Activated CD4-positive, alpha-beta T cell treated with anti-CD3 and anti-CD28 coated beads for 24 hours (primary cell): ENCODE results near the gene RAD51B.
"Not testable (repeated sequence)": the region's sequence is repeated elsewhere in the genome, so short reads cannot be mapped to it uniquely, and the experiment has no call there.

Experiments used
- DNase-seq, 2 donors: peaks; one replicate each; pipeline ENCODE4 v3.0.0-alpha.2; 2020; ENCODE audit warnings: low read depth in 2 of 2

RAD51B gene

DNA sequence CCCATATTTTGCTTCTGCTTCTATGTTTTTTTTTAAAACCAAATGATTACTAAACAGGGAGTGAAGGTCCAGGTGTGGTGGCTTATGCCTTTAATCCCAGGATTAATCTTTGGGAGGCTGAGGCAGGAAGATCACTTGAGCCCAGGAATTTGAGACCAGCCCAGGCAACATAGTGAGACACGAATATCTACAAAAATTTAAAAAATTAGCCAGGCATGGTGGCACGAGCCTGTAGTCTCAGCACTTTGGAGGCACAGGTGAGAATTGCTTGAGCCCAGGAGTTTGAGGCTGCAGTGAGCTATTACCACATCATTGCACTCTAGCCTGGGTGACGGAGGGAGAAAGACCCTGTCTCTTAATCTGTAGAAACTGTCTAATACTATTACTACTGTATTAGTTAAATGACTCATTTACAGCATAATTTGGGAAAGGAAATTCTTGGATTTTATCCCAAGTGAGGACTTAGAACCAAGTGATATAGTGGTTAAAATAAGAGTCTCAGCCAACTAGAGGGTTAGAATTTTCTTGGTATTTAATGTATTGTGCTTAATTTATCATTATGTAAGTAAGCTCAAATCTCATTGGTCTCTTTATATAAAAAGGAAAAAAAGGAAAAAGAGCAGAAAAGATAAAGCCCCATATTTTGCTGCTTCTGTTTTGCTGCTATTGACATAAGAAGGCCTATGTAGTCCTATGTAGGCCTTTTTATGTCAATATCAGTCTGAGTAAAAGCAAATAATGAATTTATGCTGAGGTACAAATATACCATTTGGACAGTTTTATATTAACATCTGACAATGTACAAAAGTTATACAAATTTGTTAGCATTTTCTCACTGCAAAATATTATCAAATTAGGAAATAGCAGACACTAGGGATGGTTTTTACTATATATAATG lies 163.4 kb downstream of the RAD51B start:
- DNase-seq = no peak

DNA sequence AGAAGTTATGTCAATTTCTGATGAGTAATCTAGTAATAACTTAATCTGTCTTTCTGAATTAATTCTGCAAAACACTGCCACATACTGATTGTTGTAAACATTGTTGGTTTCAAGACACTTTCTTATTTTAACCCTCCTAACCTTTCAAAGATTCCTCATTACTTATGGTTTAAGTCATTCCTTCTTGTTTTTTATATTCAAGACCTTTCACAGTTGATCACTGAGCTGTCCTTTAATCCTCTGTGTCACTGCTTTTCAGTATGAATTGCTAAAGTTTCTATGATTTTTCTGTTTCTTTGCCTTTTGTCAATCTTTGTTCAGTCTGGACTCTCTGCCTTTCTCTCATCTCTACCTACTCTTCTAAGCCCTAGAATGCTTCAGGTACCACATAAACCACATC lies 164.7 kb downstream of the RAD51B start:
- DNase-seq = no peak

DNA sequence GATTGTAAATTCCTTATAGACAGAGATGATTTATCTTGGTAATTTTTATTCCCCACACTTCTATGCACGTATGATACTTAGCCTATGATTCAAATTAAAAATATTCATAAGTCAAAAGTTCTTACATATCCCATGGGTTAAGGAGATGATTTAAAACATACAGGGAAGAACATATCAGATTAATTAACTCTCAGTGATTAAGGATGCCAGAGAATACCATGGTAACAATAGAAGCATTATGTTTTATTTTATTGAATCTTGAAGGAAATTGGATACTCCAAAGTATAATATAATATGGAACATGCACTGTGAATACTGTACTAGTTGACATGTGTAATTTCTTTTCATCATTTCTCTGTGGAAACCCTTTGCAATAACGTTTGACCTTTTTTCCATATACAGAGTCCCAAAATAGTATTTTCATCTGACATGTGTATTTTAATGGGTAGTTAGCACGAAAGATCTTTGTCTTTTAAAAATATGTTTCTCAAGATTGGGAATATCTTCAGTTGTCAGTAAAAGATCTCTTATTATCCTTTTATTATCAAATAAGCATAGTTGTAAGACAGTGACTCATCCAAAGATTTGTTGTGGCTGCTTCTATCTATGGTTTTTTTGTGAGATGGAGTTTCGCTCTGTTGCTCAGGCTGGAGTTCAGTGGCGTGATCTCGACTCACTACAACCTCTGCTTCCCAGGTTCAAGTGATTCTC lies 166.7 kb downstream of the RAD51B start:
- no peak for DNase-seq

- DNase-seq = no peak
Observed at GRCh38 chr14:67987606-67988005, 168.0 kb downstream of the RAD51B start.

DNA sequence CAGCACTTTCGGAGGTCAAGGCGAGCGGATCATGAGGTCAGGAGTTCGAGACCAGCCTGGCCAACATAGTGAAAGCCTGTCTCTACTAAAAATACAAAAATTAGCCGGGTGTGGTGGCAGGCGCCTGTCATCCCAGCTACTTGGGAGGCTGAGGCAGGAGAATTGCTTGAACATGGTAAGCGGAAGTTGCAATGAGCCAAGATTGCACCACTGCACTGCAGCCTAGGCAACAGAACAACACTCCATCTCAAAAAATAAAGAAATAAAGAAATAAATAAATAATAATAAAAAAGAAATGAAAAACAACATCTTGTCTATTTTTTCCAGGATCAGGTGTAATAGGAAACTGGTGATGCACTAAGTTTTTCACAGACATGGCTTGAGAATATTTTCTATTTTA lies 168.6 kb downstream of the RAD51B start:
- not testable (repeated sequence) for DNase-seq

- DNase-seq = no peak
Observed at GRCh38 chr14:67990576-67990975, 171.0 kb downstream of the RAD51B start.

DNA sequence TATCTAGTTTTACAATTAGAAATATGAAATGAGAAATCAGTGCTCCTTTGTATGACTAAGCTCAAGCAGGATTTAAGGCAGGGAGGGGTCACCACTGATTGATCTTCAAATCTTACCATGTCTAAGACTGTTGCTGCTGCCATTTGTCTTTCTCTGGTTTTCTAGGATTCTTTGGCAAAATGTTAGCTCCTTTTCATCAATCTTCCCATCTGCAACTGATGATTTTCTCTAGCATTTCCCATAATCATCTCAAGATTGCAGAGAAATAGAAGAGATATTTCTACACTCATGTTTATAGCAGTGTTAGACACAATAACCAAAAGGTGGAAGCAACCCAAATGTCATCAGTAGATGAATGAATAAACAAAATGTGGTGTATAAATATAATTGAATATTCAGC lies 175.0 kb downstream of the RAD51B start:
- DNase-seq = no peak

GRCh38 chr14:67996235-67996634 lies 176.7 kb downstream of the RAD51B start:
- no peak for DNase-seq

DNA sequence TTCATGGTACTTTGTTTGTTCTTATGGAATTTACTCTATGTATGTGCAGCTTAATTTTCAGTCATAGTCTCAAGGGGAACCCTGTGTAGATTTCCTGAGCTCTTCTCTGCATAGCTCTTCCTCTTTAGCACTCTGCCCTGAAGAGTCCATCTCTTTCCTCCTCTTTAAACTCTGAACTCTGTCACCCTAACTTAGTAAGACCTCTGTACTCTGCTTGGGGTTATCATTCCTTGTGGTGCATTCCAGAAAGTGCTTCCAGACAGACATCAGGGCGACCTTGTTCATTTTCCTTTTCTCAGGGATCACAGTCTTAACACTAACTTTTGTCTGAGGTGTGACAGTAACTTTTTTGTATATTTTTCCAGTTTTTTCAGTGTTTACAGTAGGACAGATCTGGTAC lies 179.3 kb downstream of the RAD51B start:
- no peak for DNase-seq

GRCh38 chr14:67999290-67999689 lies 179.7 kb downstream of the RAD51B start:
- no peak for DNase-seq

- no peak for DNase-seq
Observed at GRCh38 chr14:67999705-68000384, 180.3 kb downstream of the RAD51B start.

- DNase-seq = no peak
Observed at GRCh38 chr14:68000511-68000910, 180.9 kb downstream of the RAD51B start.

- no peak for DNase-seq
Observed at GRCh38 chr14:68008491-68008890, 188.9 kb downstream of the RAD51B start.

- no peak for DNase-seq
Observed at GRCh38 chr14:68011406-68012028, 191.9 kb downstream of the RAD51B start.

- no peak for DNase-seq
Observed at GRCh38 chr14:68012871-68013270, 193.3 kb downstream of the RAD51B start.

GRCh38 chr14:68013326-68013725 lies 193.7 kb downstream of the RAD51B start:
- DNase-seq = no peak

DNA sequence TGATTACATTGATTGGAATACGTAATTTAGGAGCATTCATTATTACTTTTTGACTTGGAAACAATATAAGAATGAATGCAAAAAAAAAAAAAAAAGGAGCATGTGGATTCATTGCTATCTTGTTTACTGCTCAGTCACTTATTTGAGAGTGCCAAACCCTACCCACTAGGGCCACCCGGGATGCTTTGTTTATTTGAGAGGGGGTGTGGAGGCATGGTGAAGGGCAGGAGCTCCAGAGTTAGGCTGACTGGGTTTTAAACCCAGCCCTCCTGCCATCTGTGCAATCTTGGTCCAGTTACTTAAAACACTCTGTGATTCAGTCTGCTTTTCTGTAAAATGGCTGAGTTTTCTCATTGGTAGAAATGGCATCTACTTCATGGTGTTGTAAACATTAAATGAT lies 195.2 kb downstream of the RAD51B start:
- no peak for DNase-seq

GRCh38 chr14:68015356-68016254 lies 196.0 kb downstream of the RAD51B start:
- no peak for DNase-seq

DNA sequence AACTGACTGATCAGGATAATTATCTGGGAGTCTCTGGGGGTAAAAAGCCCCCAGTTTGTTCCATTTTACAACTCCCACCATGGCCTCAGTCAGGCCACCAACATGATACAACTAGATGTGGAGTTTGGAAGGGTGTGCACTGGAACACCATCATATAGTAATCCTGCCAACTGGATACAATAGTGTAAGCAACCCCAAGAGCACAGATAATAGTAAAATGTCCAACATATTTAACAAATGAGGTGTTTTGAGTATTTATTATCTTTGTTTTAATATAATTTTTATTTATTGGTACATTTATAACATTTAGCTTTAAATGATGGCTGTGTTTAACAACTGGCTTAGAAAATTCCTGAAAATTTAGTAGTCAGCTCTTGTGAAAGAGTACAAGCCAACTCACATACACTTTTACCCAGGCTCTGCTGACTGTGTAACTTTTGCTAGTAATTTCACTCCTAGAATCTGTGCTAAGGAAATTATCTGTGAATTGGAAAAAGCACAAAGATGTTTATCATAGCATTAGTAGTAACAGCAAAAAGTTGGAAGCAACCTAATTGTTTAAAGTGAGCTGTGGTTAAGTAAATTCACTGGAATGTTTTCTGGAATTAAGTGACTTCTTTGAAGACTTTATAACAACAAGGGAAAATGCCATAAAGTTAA lies 196.8 kb downstream of the RAD51B start:
- DNase-seq = no peak

DNA sequence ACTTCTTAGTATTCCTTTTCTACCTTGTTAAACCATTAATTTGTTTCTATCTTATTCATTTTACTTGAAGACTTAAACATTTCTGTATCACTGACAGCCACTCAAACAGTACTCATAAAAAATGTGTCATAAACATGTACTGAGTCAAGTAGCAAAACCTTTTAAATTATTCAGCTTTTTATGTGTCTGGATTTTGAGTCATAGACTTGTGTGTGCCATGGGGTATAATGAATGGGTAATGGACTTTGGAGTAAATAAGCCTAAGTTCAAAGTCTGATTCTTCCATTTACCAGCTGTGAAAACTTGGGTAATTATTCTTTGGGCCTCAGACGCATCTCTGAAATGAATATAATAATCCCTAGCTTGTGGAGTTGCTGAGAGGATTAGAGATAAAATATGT lies 199.0 kb downstream of the RAD51B start:
- no peak for DNase-seq

- DNase-seq = no peak
Observed at GRCh38 chr14:68020493-68020892, 200.9 kb downstream of the RAD51B start.
